Measurements from ENCODE around the gene SNCAIP.
"Not testable (repeated sequence)": the region's sequence is repeated elsewhere in the genome, so short reads cannot be mapped to it uniquely, and the experiment has no call there.

The SNCAIP gene

GRCh38 chr5:122471752-122472061 is 159.7 kb downstream of the SNCAIP start:
- DNase-seq (ENCODE audit: extremely low read depth, low read depth) = no peak

GRCh38 chr5:122473138-122473843 is 161.3 kb downstream of the SNCAIP start:
- no peak for TF ChIP-seq CTCF (IDR thresholded peaks at IDR 0.05; ENCODE audit: low read depth, low read length)
- DNase-seq (ENCODE audit: extremely low read depth, low read depth) = no peak

More at GRCh38 chr5:122471752-122472061, 159.7 kb downstream of the SNCAIP start:
- no peak for TF ChIP-seq CTCF (IDR thresholded peaks at IDR 0.05; ENCODE audit: low read depth, low read length)

- TF ChIP-seq CTCF (IDR thresholded peaks at IDR 0.05; ENCODE audit: low read depth, low read length) = no peak
Measured at GRCh38 chr5:122473941-122474340, 161.9 kb downstream of the SNCAIP start.

GRCh38 chr5:122478741-122479442 is 166.9 kb downstream of the SNCAIP start:
- no peak for TF ChIP-seq CTCF (IDR thresholded peaks at IDR 0.05; ENCODE audit: low read depth, low read length)

More at GRCh38 chr5:122473941-122474340, 161.9 kb downstream of the SNCAIP start:
- DNase-seq (ENCODE audit: extremely low read depth, low read depth) = no peak

GRCh38 chr5:122480146-122480545 is 168.1 kb downstream of the SNCAIP start:
- no peak for TF ChIP-seq CTCF (IDR thresholded peaks at IDR 0.05; ENCODE audit: low read depth, low read length)

More at GRCh38 chr5:122478741-122479442, 166.9 kb downstream of the SNCAIP start:
- DNase-seq (ENCODE audit: extremely low read depth, low read depth) = peak; percentile 70

GRCh38 chr5:122484103-122484502 is 172.1 kb downstream of the SNCAIP start:
- no peak for TF ChIP-seq CTCF (IDR thresholded peaks at IDR 0.05; ENCODE audit: low read depth, low read length)

More at GRCh38 chr5:122480146-122480545, 168.1 kb downstream of the SNCAIP start:
- DNase-seq (ENCODE audit: extremely low read depth, low read depth) = no peak

GRCh38 chr5:122485226-122485625 is 173.2 kb downstream of the SNCAIP start:
- no peak for DNase-seq (ENCODE audit: extremely low read depth, low read depth)
- no peak for TF ChIP-seq CTCF (IDR thresholded peaks at IDR 0.05; ENCODE audit: low read depth, low read length)

More at GRCh38 chr5:122484103-122484502, 172.1 kb downstream of the SNCAIP start:
- no peak for DNase-seq (ENCODE audit: extremely low read depth, low read depth)

GRCh38 chr5:122486616-122487015 is 174.6 kb downstream of the SNCAIP start:
- not testable (repeated sequence) for DNase-seq (ENCODE audit: extremely low read depth, low read depth)

Measured in AG09319 (cell line).